GM18858 (cell line): Measurements from ENCODE around the gene SH2D1B.

ENCODE experiments used
- ATAC-seq: cut with Tn5 transposase; IDR thresholded peaks from one replicate; pipeline ENCODE4 v1.9.1; 2021; ENCODE audit not compliant: unreplicated experiment

The SH2D1B gene

GRCh38 chr1:162383516-162383915, 28.4 kb downstream of the SH2D1B start:
- no peak for ATAC-seq

- no peak for ATAC-seq
Measured at GRCh38 chr1:162383091-162383490, 28.8 kb downstream of the SH2D1B start.

GRCh38 chr1:162381941-162382750, 29.8 kb downstream of the SH2D1B start:
- no peak for ATAC-seq

- no peak for ATAC-seq
Measured at GRCh38 chr1:162381383-162381782, 30.6 kb downstream of the SH2D1B start, which contains the start of gene C1orf226. Gene C1orf226 (plus strand): TSS chr1:162381728. CDS start chr1:162381902, 174 bp downstream.

DNA sequence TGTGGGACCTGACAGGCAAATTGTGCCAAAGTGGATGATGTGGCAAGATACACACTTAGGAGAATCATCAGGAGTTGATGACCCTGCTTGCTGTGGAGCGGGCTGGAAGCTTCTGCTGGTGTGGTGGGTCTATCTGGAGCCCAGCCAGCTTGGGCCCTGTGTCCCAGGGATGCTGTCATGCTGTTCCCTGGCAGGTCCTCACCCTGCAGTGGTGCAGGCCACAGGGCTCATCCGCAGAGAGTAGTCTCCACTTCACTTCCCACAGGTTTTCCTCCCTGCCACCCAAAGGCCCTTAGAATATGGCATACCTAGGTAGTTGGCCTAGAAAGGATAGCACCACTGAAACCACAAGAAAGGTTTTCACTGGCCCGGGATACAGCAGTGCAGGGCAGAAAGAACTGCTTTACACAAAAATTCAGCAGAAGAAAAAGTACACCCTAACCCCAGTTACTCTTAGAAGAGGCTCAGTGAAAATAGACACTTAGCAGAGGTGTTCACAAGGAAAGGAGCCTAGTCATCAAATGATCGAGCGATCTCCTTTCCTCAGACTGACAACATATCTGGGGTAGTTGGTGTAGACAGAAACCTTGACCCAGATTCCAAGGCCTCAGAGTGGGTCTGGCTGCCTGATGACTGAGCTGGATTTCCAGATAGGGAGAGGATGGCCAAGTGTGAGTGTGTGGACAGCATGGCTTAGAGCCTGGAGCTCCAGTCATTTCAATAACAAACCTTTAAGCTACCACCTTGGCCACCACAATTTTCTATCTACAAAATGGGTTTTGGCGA, 31.7 kb downstream of the SH2D1B start:
- no peak for ATAC-seq

DNA sequence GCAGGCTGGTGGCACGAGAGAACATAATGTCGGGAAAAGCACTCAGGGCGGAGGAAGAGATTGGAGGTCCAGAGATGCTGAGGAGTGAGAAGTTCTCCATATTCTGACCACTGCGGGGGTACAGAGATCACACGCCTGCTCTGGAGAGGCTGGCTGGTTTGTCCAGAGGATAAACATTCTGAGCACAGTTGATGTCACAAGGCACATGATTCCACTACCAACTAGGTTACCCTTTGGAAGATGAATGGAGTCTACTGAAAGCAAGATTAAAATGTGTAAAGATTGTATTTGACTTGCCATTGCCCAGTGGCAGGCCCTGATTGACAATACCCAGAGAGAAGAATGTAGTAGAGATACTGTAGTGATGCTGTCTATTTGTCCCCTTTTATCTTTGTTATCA, 35.2 kb downstream of the SH2D1B start, which contains the start of gene SPATA46:
Gene SPATA46 (minus strand): TSS at position 164 of the 400 bp plus-strand sequence. CDS start 64 bp downstream, at position 100.
- ATAC-seq, result no peak

DNA sequence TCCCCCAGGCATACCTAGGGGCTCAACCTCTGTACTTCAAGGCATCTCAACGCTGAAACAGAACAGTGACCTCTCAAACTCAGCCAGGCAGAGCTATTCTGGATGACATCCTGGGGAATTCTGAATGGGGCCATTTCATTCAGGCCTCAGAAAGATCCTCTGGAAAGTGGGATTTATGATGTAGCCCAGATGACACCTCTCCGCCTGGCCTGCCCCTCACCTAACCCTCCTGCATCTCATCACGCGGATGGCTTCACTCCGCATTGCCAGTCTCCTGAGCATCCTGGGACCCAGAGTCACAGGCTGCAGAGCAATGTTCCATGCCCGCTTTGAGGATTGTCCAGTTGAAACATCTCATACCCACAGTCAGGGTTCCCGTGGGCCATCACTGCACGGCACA, 36.5 kb downstream of the SH2D1B start:
- ATAC-seq, result no peak

- ATAC-seq, result no peak
Measured at GRCh38 chr1:162374406-162374805, 37.5 kb downstream of the SH2D1B start.

DNA sequence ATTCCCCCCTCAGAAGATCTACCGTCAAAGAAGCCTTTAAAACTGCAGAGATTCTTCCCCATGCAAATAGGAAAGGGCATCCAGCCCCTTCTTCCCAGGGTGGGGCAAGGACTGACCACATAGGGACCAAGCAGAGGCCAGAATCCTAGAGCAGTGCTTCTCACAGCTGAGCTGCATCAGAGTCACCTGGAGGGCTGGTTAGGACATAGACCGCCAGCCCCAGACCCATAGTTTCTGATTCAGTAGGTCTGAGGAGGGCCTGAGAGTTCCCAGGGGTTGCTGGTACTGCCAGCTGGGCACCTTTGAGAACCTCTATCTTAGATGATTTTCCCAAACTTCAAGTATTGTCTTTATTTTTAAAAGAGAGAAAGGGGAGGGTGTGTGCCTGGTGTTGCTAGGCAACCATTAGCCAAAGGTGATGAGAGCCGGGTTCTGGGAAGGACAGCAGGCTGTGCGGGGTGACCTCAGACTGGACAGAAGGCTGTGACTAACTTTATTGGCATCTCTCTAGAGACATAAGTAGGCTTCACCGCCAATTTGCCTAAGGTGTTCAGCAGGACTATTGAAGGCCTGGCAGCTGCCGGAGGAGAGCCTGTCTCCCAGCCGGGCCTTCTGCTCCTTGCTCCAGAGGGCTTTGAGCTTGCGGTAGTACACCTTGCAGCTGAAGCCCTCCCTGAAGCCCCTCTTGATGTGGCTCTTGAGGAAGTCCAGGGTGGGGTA, 38.2 kb downstream of the SH2D1B start:
- no peak for ATAC-seq

GRCh38 chr1:162373072-162373427, 38.9 kb downstream of the SH2D1B start:
- ATAC-seq, result no peak

GRCh38 chr1:162372159-162373071, 39.5 kb downstream of the SH2D1B start:
- ATAC-seq, result no peak

- ATAC-seq, result no peak
Measured at GRCh38 chr1:162371611-162372010, 40.3 kb downstream of the SH2D1B start.

- ATAC-seq, result no peak
Measured at GRCh38 chr1:162370721-162371120, 41.2 kb downstream of the SH2D1B start.

GRCh38 chr1:162370161-162370560, 41.8 kb downstream of the SH2D1B start:
- ATAC-seq, result no peak

DNA sequence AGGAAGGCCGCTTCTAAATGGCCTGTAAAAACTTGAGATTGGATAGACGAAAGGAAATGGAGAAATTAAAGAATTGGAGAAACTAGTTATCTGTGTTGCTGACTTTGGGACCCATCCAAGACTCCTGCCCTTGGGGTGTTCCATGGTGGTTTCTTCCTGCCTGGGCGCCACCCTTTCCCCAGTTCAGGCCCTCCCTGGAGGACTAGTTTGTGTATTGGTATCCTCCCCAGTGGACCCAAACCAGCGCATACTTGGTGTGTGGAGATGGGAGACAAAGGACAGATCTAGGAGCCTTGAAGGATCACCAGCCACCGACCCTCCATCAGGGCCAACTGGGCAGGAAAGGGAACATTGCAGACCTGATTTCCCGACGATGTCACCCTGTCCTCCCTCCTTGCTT, 42.4 kb downstream of the SH2D1B start:
- ATAC-seq, result no peak

DNA sequence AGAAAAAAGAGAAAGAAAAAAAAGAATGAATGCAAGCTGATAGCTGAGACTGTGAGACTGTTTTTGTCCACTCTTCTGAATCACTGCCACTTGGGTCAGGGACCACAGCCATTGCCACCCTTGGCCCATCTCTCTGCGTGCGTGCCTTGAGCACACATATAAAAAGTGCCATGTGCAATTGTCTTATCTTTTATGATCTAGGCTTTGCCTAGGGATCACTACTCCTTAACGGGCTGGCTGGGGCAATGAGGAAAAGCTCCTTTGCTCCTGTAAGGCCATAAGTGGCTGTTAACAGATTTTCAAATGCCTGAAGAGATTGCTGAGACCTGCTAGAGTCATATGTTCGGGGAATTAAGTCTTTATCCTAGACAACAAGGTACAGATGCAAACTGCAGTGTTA, 43.5 kb downstream of the SH2D1B start:
- no peak for ATAC-seq

DNA sequence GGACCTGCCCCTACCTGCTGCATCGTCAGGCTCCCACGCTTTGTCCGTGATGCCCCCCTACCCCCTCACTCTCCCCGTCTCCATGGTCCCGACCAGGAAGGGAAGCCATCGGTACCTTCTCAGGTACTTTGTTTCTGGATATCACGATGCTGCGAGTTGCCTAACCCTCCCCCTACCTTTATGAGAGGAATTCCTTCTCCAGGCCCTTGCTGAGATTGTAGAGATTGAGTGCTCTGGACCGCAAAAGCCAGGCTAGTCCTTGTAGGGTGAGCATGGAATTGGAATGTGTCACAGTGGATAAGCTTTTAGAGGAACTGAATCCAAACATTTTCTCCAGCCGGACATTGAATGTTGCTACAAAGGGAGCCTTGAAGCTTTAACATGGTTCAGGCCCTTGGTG, 44.2 kb downstream of the SH2D1B start:
- no peak for ATAC-seq

DNA sequence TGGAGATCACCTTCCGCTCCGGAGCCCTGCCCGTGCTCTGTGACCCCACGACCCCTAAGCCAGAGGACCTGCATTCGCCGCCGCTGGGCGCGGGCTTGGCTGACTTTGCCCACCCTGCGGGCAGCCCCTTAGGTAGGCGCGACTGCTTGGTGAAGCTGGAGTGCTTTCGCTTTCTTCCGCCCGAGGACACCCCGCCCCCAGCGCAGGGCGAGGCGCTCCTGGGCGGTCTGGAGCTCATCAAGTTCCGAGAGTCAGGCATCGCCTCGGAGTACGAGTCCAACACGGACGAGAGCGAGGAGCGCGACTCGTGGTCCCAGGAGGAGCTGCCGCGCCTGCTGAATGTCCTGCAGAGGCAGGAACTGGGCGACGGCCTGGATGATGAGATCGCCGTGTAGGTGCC, 44.9 kb downstream of the SH2D1B start:
- ATAC-seq, result no peak

DNA sequence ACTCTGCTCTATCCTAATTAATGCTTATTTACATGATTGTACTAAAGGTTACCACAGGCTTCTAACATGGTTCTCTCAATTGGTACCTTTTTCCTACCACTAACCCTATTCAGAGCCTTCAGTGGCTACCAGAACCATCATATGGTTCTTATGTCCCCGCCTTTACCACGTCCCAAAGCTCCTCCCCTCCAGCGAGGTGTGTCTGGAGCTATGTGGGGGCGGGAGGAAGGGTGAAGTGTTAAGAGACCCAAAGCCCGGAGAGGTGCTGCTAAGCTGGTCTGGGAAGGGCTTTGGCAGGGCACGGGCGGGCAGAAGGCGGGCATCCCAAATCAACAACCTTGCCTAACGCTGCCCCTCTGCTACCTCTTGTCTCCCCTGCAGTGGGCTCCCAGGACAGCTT, 45.3 kb downstream of the SH2D1B start:
- ATAC-seq, result no peak

- ATAC-seq, result no peak
Measured at GRCh38 chr1:162366149-162366548, 45.8 kb downstream of the SH2D1B start.
